Stimulated activated CD8-positive, alpha-beta memory T cell treated with anti-CD3 and anti-CD28 coated beads, Interleukin-15, amount 100 ng/mL, for 1 hour (primary cell): ENCODE data around the gene EXOC2.
"Not testable (repeated sequence)": the region's sequence is repeated elsewhere in the genome, so short reads cannot be mapped to it uniquely, and the experiment has no call there.

ENCODE experiments used
- DNase-seq: peaks from one replicate; pipeline ENCODE4 v3.0.0-alpha.2; 2020; ENCODE audit warnings: low read depth

The EXOC2 gene

DNA sequence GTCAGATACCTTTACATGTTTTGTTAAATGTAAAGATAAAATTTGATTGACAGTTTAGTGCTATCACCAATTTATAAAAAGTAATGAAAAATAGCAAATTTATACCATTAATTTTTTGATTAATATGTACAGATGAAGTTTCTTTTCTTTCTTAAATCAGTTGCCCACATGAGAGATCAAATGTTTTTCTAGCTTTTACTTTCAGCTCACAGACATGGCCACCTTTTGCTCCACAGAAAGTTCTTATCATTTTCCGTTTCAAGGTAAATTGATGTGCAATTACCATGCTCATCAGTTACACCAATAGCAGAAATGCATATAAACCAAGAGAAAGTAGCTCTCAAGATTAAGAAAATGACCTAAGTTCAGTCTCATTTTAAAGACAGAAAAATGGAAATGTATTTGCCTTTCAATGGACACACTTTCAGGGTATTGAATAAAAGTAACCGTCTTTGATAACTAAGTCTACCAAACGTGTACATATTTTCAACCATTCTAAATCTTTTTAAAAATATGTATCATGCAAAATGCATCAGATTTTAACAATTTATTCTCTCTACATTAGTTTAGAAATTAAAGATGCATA lies 16.6 kb upstream of the EXOC2 start:
- DNase-seq = no peak

DNA sequence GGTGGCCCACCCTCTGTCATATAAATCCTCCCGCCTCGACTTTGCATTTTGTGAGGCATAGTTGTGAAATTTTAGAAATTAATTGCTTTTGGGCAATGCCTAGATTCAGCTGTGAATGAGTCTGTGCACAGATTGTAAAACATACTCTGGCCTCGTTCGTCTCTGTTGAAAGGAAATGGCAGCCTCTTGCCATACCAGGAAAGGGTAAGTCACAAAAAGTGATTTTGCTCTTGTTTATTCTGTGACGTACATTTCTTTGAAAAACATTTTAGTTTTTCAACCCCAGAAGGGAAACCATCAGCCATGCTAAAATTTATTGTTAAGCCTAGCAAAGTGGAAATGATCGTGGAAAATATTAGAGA lies 15.3 kb upstream of the EXOC2 start:
- DNase-seq = no peak

DNA sequence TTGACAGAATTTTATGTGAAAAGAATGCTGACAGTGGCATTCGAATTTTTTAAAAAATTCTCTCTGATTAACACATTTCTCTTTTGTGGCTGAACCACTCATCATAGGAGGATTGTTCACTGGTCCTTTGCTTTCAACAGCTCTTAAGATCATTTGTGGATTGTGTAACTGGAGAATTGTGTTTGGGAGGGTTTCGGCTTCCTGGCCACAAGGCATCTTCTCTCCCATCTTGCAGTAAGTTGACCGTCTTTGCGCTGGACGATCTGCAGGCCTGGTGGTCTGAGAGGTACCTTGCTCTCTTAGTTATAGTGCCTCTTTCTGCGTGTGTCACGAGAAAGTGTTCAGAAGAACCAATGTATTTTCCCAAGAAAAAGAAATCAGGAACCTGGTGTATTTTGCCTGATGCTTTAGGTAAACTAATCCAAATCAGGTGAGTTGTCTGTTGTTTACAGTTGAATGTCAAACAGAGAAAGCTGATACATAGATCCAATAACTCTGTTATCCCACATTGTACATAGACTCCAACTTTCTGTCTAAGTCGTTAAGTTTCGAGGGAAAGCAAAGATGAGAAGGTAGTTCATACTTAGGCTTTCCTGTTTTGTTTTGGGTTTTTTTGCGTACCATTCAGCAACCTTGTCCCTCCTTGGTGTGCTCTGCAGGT lies 14.8 kb upstream of the EXOC2 start:
- no peak for DNase-seq

- DNase-seq = no peak
These were observed 14.0 kb upstream of the EXOC2 start for GRCh38 chr6:706819-707381.

GRCh38 chr6:706146-706545 lies 13.2 kb upstream of the EXOC2 start:
- no peak for DNase-seq

- no peak for DNase-seq
These were observed 12.1 kb upstream of the EXOC2 start for GRCh38 chr6:705047-705446.

DNA sequence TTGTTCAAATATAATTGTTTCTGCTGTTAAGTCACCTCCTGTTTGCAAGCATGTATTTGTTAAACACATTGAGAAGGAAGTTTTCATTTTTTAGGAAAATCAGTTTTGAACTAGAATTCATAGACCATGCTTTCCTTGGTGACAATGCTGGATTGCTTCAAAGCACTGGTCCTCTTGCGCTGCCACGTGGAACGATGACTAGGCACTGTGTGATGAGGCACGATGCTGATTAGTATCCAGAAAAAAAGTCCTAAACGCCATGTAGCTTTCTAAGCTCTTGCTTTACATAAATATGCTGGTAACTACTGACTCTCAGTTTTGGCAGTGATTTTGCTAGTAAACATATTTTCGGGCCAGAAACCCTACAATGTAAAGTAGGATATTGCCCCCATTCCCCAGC lies 11.1 kb upstream of the EXOC2 start:
- no peak for DNase-seq

DNA sequence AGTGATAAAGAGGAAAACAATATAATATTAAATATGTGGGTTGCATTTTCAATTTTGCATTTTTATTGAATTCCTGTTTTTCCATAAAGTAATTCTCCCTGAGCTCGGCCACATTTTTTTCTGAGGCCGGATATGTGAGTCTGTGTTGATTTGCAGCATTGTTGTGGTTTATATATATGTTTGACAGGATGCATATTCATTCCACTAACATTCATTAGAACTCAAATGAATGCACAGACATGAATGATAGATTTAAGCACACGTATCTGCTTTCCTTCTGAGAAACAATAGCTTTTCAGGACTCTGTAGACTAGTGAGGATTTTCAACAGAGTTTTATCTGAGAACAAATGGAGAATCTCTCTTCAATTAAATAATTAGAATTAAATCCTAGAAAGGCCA lies 10.6 kb upstream of the EXOC2 start:
- no peak for DNase-seq

DNA sequence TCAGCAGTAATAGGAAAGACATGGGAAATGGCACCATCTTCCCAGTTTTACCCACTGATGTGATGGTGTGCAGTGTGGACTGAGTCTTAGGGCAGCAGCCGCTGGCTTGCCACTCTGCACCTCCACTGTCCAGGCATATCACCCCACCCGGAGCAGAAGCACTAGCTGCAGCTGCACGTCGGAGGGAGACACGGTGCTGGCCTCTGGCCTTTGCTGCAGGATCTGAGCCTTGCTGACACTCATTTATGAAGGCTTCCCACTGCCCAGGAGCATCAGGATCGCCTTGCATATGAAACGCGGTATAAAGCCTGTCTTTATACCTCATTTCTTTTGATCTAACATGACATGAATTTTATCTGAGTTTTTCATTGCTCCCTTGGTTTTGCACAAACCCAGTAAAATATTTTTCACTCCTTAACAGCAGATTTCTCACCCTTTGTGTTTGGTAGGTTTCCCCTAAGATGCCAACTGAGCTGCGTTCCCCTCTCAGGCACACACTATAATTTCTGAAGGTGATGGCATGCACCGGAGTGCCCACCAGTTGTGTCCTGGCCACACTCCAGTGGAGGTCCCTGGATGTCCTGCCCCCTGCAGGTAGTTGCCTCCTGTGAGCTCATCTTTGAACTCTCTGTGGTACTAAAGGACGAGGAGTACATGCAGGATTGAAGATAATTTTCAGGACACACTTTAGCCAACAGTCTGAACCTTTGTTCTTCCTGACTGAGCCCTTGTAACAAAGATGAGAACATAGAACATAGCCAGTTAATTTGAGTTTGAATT lies 9.0 kb upstream of the EXOC2 start:
- DNase-seq = no peak

DNA sequence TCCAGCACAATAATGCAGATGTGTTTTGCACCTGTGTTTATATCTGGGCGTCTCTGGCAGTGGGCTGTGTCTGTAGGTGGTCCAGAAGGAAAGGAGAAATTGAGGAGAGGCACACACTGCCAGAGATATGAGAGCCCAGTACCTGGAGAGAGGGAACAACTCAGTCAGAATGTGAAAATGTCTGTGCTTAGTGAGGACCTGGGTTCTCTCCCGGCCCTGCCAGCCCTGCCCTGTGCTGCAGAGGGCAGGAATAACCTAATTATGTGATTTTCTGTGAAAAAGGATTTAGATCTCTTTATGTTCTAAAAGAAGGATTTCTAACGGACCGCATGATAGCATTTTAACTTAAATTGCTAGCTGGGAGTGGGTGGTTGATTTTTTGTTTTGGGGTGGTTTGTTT lies 8.3 kb upstream of the EXOC2 start:
- no peak for DNase-seq

- no peak for DNase-seq
These were observed 7.6 kb upstream of the EXOC2 start for GRCh38 chr6:700490-700889.

- no peak for DNase-seq
These were observed 6.4 kb upstream of the EXOC2 start for GRCh38 chr6:699319-699718.

- not testable (repeated sequence) for DNase-seq
These were observed 1.6 kb upstream of the EXOC2 start for GRCh38 chr6:694431-695126.

DNA sequence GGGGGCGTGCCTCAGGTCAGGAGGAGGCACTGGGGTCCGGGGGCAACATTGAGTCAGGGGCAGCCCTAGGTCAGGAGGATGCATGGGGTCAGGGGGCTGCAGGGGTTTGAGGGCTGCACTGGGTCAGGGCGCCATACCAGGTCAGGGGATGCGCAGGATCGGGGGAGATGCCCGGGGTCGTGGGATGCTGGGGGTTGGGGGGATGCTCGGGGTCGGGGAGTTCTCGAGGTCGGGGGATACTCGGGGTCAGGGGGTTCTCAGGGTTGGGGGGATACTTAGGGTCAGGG lies 727 bp upstream of the EXOC2 start:
- DNase-seq = no peak

- DNase-seq = peak; percentile 44
These were observed 535 bp downstream of the EXOC2 start for GRCh38 chr6:692356-692851.

GRCh38 chr6:689223-689622 lies 3.7 kb downstream of the EXOC2 start:
- DNase-seq = no peak

GRCh38 chr6:686497-686896 lies 6.4 kb downstream of the EXOC2 start:
- no peak for DNase-seq

- DNase-seq = no peak
These were observed 7.9 kb downstream of the EXOC2 start for GRCh38 chr6:684831-685636.

- DNase-seq = no peak
These were observed 9.0 kb downstream of the EXOC2 start for GRCh38 chr6:683742-684440.

GRCh38 chr6:680666-681340 lies 12.1 kb downstream of the EXOC2 start:
- DNase-seq = no peak

DNA sequence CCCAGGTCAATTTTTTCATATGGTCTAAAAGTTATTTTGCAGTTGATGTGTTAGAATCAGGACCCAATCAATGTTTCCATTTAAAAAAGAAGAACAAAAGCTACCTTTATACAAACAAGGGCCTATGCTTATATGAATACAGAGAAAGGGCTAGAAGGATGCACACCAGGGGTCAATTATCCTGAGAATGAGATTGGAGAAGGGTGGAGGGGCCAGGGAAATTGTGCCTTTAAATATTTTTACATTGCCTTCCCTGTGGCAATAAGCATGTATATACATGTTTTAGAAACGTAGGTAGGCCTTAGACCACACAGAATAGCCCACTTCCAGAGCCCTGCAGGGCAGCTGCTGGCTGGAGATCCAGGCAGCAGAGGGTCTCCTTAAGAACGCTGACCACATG lies 12.7 kb downstream of the EXOC2 start:
- no peak for DNase-seq
